Activated T-cell treated with anti-CD3 and anti-CD28 coated beads, Interleukin-2, amount 50 U/mL, for 4 hours (primary cell): ENCODE measurements around the gene PRSS57. TPM values are rescaled to one million over a fixed set of nuclear protein-coding genes. Genes with fewer than 3 reads are reported as not detected.

Experiments used
- ATAC-seq, 2 donors: fragments of 200-7000 bp; cut with Tn5 transposase; one replicate each; pipeline ENCODE4 v1.10.0; 2021
- DNase-seq: peaks from one replicate; pipeline ENCODE4 v3.0.0-alpha.2; 2020
- H3K27me3 Mint-ChIP-seq: one replicate; pipeline ENCODE4 v1.8.0; 2021; ENCODE audit warnings: low read depth, mixed read lengths
- H3K36me3 Mint-ChIP-seq: one replicate; pipeline ENCODE4 v1.8.0; 2022; ENCODE audit warnings: mixed read lengths; ENCODE audit not compliant: insufficient read depth
- H3K4me1 Mint-ChIP-seq: one replicate; pipeline ENCODE4 v1.8.0; 2021; ENCODE audit warnings: low read depth, mixed read lengths
- H3K4me3 Mint-ChIP-seq: one replicate; pipeline ENCODE4 v1.8.0; 2021; ENCODE audit warnings: mild to moderate bottlenecking, moderate library complexity, mixed read lengths
- H3K9me3 Mint-ChIP-seq: one replicate; pipeline ENCODE4 v1.8.0; 2021; ENCODE audit warnings: mixed read lengths
- total RNA-seq, 3 donors: library from RNA; stranded (reverse); gene quantifications; one replicate each; pipeline ENCODE4 v1.2.1, GENCODE V29; 2021

The PRSS57 gene
- total RNA-seq, 3 donors from 2014 or later = 0.87 to 0.94 TPM; not detected in 1

DNA sequence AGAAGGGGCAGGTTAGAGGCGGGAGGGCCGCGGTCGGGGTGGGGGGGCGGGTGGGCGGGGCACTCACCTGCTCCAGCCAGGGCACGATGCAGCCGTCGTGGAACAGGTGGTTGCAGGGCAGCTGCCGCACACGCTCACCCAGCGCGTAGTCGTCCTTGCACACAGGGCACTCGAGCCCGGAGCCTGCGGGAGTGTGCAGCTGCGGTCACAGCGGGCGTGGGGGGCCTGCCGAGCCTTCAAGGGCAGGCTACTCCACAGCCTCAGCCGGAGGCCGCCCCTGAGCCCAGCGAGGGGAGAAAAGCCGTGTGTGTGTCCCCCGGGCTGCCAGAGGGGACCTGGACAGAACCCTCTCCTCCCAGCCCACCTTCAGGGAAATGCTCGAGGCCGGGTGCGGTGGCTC lies 46.9 kb downstream of the PRSS57 start:
- Mint-ChIP-seq H3K27me3 (no peaks in the 10 kb centered on the region), H3K4me3 (no peak overlapping the region), H3K9me3 (no peaks in the 10 kb centered on the region), H3K4me1 (no peaks in the 10 kb centered on the region), H3K36me3 (peaks cover 5% of the 10 kb centered on the region)
- DNase-seq (no peak), ATAC-seq (no peak)

DNA sequence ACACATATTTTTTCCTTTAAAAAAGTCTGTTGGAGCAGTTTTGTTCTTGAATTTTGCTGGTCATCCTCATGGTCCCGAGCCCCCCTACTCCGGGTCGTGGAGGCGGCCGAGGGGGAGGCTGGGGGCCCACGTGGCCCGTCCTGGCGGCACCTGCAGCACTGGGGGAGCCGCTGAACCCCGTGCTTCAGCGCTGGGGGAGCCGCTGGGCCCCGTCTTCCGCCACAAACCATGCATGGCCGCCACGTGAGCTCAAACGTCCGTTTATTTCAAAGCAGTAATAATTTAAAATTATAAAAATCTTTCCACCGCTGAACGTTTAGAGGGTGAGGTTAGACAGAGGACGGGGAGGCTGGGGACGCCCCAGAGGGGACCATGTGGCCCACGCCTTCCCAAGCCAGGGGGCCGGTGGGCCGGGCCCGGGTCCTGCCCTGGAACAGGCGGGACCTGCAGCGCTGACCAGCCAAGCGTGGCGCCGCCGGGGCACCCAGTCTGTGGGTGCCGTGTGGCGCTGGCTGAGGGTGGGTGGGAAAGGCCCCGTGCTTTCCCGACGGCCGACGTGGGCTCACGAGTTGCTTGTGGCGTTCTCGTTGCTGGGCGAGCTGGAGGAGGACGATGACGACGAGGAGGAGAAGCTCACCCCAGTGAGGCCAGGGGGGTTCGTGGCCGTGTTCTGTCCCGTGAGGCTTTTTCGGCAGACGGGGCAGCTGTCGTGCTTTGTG lies 47.5 kb downstream of the PRSS57 start:
- peaks cover 5% of the 10 kb centered on the region for H3K36me3 Mint-ChIP-seq
- no peak overlapping the region for H3K4me3 Mint-ChIP-seq
- H3K4me1 Mint-ChIP-seq = no peaks in the 10 kb centered on the region
- no peaks in the 10 kb centered on the region for H3K9me3 Mint-ChIP-seq
- no peaks in the 10 kb centered on the region for H3K27me3 Mint-ChIP-seq
- ATAC-seq (no peak), DNase-seq (no peak)

DNA sequence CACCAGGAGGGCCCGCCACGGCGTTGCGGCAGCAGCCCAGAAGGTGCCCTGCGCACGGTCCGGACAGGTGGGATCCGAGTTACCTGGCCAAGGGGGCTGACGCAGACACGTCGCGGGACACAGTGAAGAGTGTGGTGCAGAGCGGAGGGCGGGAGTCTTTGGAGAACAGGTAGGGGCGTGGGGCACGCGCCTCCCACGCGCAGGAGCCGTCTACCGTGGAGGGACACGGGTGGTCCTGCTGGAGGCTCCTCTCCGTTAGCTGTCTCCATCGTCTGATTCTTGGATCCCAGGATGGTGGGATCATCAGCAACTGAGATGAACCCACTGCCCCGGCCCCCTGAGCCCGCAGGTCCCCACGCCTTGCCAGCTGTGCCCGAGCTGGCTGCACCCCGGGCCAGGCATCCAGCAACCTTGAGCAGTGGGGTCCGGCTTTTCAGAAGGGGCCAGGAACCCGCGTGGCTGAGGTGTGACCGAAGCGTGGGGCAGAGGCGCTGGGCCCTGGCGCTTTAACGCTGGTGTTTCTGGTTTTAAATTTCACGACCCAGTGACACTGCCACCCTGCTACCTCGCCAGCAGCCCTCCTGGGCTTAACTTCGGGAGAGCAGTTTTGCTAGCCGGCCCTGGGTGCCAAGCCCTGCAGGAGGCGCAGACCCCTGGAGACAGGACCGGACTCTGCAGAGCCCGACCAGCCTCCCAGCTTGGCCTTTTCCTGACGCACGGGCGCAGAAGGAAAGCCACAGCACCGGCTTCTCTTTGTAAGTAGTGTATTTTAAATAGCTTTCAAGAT lies 48.3 kb downstream of the PRSS57 start:
- Mint-ChIP-seq H3K4me3 (no peak overlapping the region), H3K9me3 (no peaks in the 10 kb centered on the region), H3K36me3 (peaks cover 5% of the 10 kb centered on the region), H3K4me1 (no peaks in the 10 kb centered on the region), H3K27me3 (no peaks in the 10 kb centered on the region)
- DNase-seq (no peak), ATAC-seq (no peak)

GRCh38 chr19:645912-646778 lies 49.1 kb downstream of the PRSS57 start:
- Mint-ChIP-seq H3K9me3 (no peaks in the 10 kb centered on the region), H3K4me1 (no peaks in the 10 kb centered on the region), H3K36me3 (peaks cover 5% of the 10 kb centered on the region), H3K27me3 (no peaks in the 10 kb centered on the region), H3K4me3 (no peak overlapping the region)
- ATAC-seq = no peak
- DNase-seq = no peak

GRCh38 chr19:644789-645188 lies 50.5 kb downstream of the PRSS57 start:
- ATAC-seq (no peak), DNase-seq (no peak)
- Mint-ChIP-seq H3K36me3 (peaks cover 2% of the 10 kb centered on the region), H3K4me3 (no peak overlapping the region), H3K9me3 (no peaks in the 10 kb centered on the region), H3K27me3 (no peaks in the 10 kb centered on the region), H3K4me1 (no peaks in the 10 kb centered on the region)

GRCh38 chr19:644363-644762 lies 50.9 kb downstream of the PRSS57 start:
- ATAC-seq = no peak
- no peaks in the 10 kb centered on the region for H3K9me3 Mint-ChIP-seq
- no peak for DNase-seq
- H3K27me3 Mint-ChIP-seq = no peaks in the 10 kb centered on the region
- H3K4me3 Mint-ChIP-seq = no peak overlapping the region
- H3K4me1 Mint-ChIP-seq = peaks cover 1% of the 10 kb centered on the region
- H3K36me3 Mint-ChIP-seq = peaks cover 2% of the 10 kb centered on the region

- DNase-seq = no peak
- no peaks in the 10 kb centered on the region for H3K27me3 Mint-ChIP-seq
- peaks cover 6% of the 10 kb centered on the region for H3K4me1 Mint-ChIP-seq
- H3K36me3 Mint-ChIP-seq = peaks cover 2% of the 10 kb centered on the region
- no peak for ATAC-seq
- H3K4me3 Mint-ChIP-seq = no peak overlapping the region
- H3K9me3 Mint-ChIP-seq = no peaks in the 10 kb centered on the region
These were observed 51.5 kb downstream of the PRSS57 start for GRCh38 chr19:643736-644135.

GRCh38 chr19:642767-643727 lies 52.2 kb downstream of the PRSS57 start:
- no peak overlapping the region for H3K4me3 Mint-ChIP-seq
- no peak for DNase-seq
- no peak for ATAC-seq
- H3K36me3 Mint-ChIP-seq = peaks cover 2% of the 10 kb centered on the region
- H3K4me1 Mint-ChIP-seq = peaks cover 8% of the 10 kb centered on the region
- H3K27me3 Mint-ChIP-seq = no peaks in the 10 kb centered on the region
- no peaks in the 10 kb centered on the region for H3K9me3 Mint-ChIP-seq

- Mint-ChIP-seq H3K27me3 (no peaks in the 10 kb centered on the region), H3K9me3 (no peaks in the 10 kb centered on the region), H3K4me1 (peaks cover 8% of the 10 kb centered on the region), H3K36me3 (peaks cover 2% of the 10 kb centered on the region), H3K4me3 (no peak overlapping the region)
- DNase-seq = no peak
- ATAC-seq = no peak
These were observed 53.5 kb downstream of the PRSS57 start for GRCh38 chr19:641702-642101.

GRCh38 chr19:640606-641189 lies 54.6 kb downstream of the PRSS57 start:
- Mint-ChIP-seq H3K27me3 (no peaks in the 10 kb centered on the region), H3K4me1 (peaks cover 8% of the 10 kb centered on the region), H3K36me3 (peaks cover 2% of the 10 kb centered on the region), H3K4me3 (no peak overlapping the region), H3K9me3 (no peaks in the 10 kb centered on the region)
- no peak for DNase-seq
- no peak for ATAC-seq

- Mint-ChIP-seq H3K36me3 (peaks cover 2% of the 10 kb centered on the region), H3K4me3 (no peak overlapping the region), H3K27me3 (no peaks in the 10 kb centered on the region), H3K4me1 (peaks cover 8% of the 10 kb centered on the region), H3K9me3 (no peaks in the 10 kb centered on the region)
- DNase-seq = no peak
- no peak for ATAC-seq
These were observed 55.1 kb downstream of the PRSS57 start for GRCh38 chr19:640161-640558.

GRCh38 chr19:639253-640160 lies 55.7 kb downstream of the PRSS57 start, which contains the start of gene FGF22:
FGF22 (plus strand) TSS chr19:639879; CDS start chr19:639926, 47 bp downstream.
- H3K4me3 Mint-ChIP-seq = peak within 1 kb of the TSS; percentile 77
- DNase-seq (peak; percentile 97), ATAC-seq (peak; percentile 96 to 97)
- H3K27me3 Mint-ChIP-seq = no peaks in the 10 kb centered on the region
- no peaks in the 10 kb centered on the region for H3K36me3 Mint-ChIP-seq
- no peaks in the 10 kb centered on the region for H3K9me3 Mint-ChIP-seq
- peaks cover 8% of the 10 kb centered on the region for H3K4me1 Mint-ChIP-seq
